ENCODE measurements around the gene PNLIPRP2. TPM values are rescaled to one million over a fixed set of nuclear protein-coding genes. Genes with fewer than 3 reads are reported as not detected.

The PNLIPRP2 gene
- polyA plus RNA-seq, 1 donor, result 0.25 TPM

- DNase-seq (ENCODE audit: low read depth), result no peak
These were observed 34.1 kb downstream of the PNLIPRP2 start for GRCh38 chr10:116654816-116655215.

- DNase-seq (ENCODE audit: low read depth), result no peak
These were observed 34.8 kb downstream of the PNLIPRP2 start for GRCh38 chr10:116655568-116655967.

GRCh38 chr10:116656044-116656443, 35.3 kb downstream of the PNLIPRP2 start:
- no peak for DNase-seq (ENCODE audit: low read depth)

- DNase-seq (ENCODE audit: low read depth), result no peak
These were observed 37.3 kb downstream of the PNLIPRP2 start for GRCh38 chr10:116657863-116658551.

GRCh38 chr10:116659049-116659670, 38.4 kb downstream of the PNLIPRP2 start:
- DNase-seq (ENCODE audit: low read depth), result no peak

- no peak for DNase-seq (ENCODE audit: low read depth)
These were observed 40.1 kb downstream of the PNLIPRP2 start for GRCh38 chr10:116660860-116661259.

GRCh38 chr10:116663342-116663741, 42.6 kb downstream of the PNLIPRP2 start:
- DNase-seq (ENCODE audit: low read depth), result no peak

GRCh38 chr10:116664631-116665030, 43.9 kb downstream of the PNLIPRP2 start:
- no peak for DNase-seq (ENCODE audit: low read depth)

- DNase-seq (ENCODE audit: low read depth), result no peak
These were observed 44.9 kb downstream of the PNLIPRP2 start for GRCh38 chr10:116665541-116666125.

GRCh38 chr10:116667484-116667883, 46.7 kb downstream of the PNLIPRP2 start:
- no peak for DNase-seq (ENCODE audit: low read depth)

GRCh38 chr10:116668018-116668417, 47.3 kb downstream of the PNLIPRP2 start:
- no peak for DNase-seq (ENCODE audit: low read depth)

GRCh38 chr10:116668446-116668845, 47.7 kb downstream of the PNLIPRP2 start:
- DNase-seq (ENCODE audit: low read depth), result no peak

- no peak for DNase-seq (ENCODE audit: low read depth)
These were observed 48.3 kb downstream of the PNLIPRP2 start for GRCh38 chr10:116669080-116669479.

GRCh38 chr10:116669832-116670644, 49.3 kb downstream of the PNLIPRP2 start:
- DNase-seq (ENCODE audit: low read depth), result no peak

- DNase-seq (ENCODE audit: low read depth), result no peak
These were observed 50.0 kb downstream of the PNLIPRP2 start for GRCh38 chr10:116670706-116671105.

GRCh38 chr10:116671274-116671926, 50.6 kb downstream of the PNLIPRP2 start:
- no peak for DNase-seq (ENCODE audit: low read depth)

GRCh38 chr10:116672891-116673290, 52.1 kb downstream of the PNLIPRP2 start:
- no peak for DNase-seq (ENCODE audit: low read depth)

GRCh38 chr10:116673866-116674265, 53.1 kb downstream of the PNLIPRP2 start:
- DNase-seq (ENCODE audit: low read depth), result no peak

GRCh38 chr10:116674901-116675423, 54.2 kb downstream of the PNLIPRP2 start:
- DNase-seq (ENCODE audit: low read depth), result no peak

GRCh38 chr10:116676118-116676517, 55.4 kb downstream of the PNLIPRP2 start:
- DNase-seq (ENCODE audit: low read depth), result no peak

GRCh38 chr10:116676633-116677032, 55.9 kb downstream of the PNLIPRP2 start:
- DNase-seq (ENCODE audit: low read depth), result no peak
